Right lobe of liver (tissue), 4 donors: ENCODE measurements around the gene SLC6A8.
"Not testable (repeated sequence)": the region's sequence is repeated elsewhere in the genome, so short reads cannot be mapped to it uniquely, and the experiment has no call there.

Experiments used
- CTCF ChIP-seq, 4 donors: fragments of 200-600 bp in 3 of 4; fragments of 450-650 bp in 1 of 4; IDR thresholded peaks; one replicate each; pipeline versions ENCODE4 v1.5.1 to v1.8.0; 2016 to 2022; ENCODE audit warnings: antibody characterized with exemption in 4 of 4, mild to moderate bottlenecking in 2 of 4
- POLR2A ChIP-seq: fragments of 450-650 bp; IDR thresholded peaks from one replicate; pipeline ENCODE4 v1.6.1; 2017; ENCODE audit warnings: antibody characterized with exemption, mild to moderate bottlenecking
- donor health status: DM: no; HTN: no; CAD: no.
- donor health status: DM: no; HTN: no; CAD: no.
- donor health status: DM: no; HTN: yes; CAD: no.

- TF ChIP-seq POLR2A; CTCF (IDR thresholded peaks at IDR 0.05): not testable (repeated sequence)
Observed at GRCh38 chrX:153694256-153694655, 6.5 kb downstream of the SLC6A8 start.
